GM12872 (cell line): ENCODE data around the gene PRR27.

Experiments used
- TF ChIP-seq, protein P1 (sequence below): IDR thresholded peaks from 3 replicates; pipeline ENCODE4 v1.5.1; 2011; ENCODE audit warnings: low read depth, mild to moderate bottlenecking, low read length, moderate library complexity; ENCODE audit not compliant: insufficient read depth

PRR27 gene

DNA sequence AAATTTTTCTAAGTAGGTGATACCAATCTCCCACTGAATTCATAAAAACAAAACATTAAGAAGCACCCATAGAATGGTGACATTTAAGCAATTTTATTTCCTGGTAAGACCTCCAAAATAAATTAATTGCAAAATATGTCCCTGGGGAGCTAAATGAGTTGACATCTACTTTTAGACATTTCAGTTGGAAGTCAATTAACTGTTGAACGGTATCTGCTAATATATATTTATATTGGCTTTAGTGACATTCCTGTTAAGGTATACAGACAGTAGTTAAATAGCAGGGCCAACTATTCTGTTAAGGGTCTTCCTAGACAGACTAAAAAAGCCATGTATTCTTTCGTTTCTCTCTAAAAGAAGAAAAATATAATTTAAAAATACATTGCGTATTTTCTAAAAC lies at the start of gene PRR27:
PRR27 (plus strand) TSS at position 301 of the 400 bp plus-strand sequence. CDS start 139 bp downstream, outside the sequence.
- TF ChIP-seq, protein P1, sequence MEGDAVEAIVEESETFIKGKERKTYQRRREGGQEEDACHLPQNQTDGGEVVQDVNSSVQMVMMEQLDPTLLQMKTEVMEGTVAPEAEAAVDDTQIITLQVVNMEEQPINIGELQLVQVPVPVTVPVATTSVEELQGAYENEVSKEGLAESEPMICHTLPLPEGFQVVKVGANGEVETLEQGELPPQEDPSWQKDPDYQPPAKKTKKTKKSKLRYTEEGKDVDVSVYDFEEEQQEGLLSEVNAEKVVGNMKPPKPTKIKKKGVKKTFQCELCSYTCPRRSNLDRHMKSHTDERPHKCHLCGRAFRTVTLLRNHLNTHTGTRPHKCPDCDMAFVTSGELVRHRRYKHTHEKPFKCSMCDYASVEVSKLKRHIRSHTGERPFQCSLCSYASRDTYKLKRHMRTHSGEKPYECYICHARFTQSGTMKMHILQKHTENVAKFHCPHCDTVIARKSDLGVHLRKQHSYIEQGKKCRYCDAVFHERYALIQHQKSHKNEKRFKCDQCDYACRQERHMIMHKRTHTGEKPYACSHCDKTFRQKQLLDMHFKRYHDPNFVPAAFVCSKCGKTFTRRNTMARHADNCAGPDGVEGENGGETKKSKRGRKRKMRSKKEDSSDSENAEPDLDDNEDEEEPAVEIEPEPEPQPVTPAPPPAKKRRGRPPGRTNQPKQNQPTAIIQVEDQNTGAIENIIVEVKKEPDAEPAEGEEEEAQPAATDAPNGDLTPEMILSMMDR: no peak

DNA sequence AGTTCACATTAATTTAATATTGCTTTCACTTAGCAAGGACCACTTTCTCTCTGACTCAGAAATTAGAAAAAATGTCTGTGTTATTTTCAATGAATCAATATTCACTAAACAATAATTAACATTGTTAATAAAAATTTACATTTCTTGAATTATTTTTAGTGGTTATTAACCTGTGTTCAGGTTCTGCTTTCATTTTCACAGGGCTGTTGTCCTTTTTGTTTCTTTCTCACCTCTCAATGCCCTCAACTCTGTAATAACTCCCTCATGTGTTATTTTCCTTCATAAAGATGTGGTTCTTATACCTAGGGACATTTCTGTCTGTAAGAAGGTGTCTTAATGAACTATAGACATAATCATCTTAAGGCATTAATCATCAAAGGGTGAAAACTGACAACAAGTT lies 43.1 kb upstream of the PRR27 start:
- TF ChIP-seq, protein P1: no peak

- TF ChIP-seq, protein P1: no peak
These were observed 40.4 kb upstream of the PRR27 start for GRCh38 chr4:70113656-70114055.

DNA sequence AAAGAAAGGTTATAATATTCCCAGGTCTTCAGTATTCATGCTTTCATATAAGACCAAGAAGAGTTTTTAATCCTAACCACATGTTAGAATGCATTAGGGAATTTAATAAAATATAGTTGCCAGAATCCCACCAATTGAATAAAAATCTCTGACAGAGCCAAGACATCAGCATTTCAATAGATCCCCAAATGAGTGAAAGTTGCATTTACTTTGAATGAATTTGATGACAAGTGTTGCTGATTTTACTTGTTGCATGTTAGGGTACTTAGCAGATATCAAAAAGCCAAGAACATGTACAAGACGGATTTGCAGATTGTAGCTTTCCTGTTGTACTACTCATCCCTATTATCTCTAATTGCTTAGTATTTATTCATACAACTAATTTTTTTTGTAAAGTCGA lies 39.9 kb upstream of the PRR27 start:
- TF ChIP-seq, protein P1: no peak

DNA sequence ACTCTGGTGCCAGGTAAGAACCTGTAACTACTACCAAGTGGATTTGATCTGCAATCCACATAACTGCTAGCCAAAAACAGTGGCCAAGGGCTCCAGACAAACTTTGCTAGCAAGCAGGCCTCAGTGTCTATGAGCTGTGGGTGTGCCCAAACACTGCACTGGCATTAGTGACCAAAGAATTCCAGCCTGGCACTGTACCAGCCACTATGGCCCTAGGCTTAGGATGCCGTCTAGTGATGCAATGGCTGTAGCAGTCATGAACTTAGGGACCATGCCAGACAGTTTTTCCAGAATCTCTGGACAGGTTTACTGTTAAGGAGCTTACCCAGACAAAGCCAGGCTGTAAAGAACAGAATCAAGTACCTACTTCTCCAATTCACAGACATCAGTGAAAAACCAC lies 33.7 kb upstream of the PRR27 start:
- TF ChIP-seq, protein P1: no peak

- TF ChIP-seq, protein P1: no peak
These were observed 20.6 kb upstream of the PRR27 start for GRCh38 chr4:70133473-70133872.

- TF ChIP-seq, protein P1: no peak
These were observed 15.3 kb upstream of the PRR27 start for GRCh38 chr4:70138751-70139150.

- TF ChIP-seq, protein P1: no peak
These were observed 2.8 kb upstream of the PRR27 start for GRCh38 chr4:70151271-70151670.
